NCI-H2081 treated with DMSO at 0.1 percent for 48 hours (cell line): ENCODE measurements around the gene SCAANT1.

Source experiments
- DNase-seq: peaks from one replicate; lab custom pipeline; 2025; lab: John Stamatoyannopoulos, UW

Gene SCAANT1

GRCh38 chr3:63900459-63900858 lies 11.7 kb downstream of the SCAANT1 start:
- no peak for DNase-seq

DNA sequence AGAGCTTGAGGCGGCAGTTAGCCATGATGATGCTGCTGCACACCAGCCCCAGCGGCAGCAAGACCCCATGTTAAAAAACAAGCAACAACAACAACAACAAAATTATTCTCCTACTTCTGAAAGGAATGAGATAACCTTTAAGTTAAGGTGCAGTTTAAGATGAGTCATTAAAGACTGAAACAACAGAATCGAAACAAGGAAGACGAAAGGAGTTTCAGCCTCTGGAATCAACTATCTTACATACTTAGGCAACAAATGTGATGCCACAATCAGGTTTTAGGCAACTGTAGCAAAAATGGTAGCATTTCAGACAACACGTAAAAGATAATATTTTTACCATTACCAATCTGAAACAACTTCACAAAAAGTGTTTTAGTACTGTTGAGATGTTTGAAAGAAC lies 12.2 kb downstream of the SCAANT1 start:
- no peak for DNase-seq

DNA sequence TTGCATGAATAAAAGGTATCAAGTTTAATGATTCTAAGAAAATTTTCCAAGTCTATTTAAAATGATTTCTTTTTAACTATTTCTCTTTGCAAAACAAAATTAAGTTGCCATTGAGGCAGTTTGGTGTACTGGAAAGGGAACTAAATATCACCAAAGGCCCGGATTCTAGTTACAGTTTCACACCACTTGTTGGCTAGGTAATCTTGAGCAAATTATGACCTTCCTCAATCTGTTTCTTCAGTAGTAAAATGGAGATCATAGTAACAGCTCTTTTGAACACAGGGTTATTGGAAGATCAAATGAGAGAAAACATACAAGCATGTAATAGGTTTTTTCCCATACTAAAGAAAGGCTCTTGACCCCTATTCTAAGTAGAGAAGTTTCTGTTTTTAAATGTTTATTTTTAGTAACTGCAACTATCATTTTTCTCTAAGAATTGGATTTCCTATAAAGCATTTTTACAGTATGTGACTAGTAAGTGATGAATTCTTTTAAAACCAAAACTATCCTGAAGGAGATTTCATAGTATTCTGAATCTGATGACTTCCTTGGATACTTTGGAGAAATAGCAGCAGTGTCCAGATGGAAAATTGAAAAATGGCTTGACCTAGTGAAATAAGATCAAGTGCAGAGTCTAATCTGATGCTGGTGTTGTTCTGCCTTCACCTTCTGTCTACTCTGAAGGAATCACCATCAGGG lies 15.7 kb downstream of the SCAANT1 start:
- no peak for DNase-seq

- no peak for DNase-seq
Measured at GRCh38 chr3:63895422-63896189, 16.6 kb downstream of the SCAANT1 start.

GRCh38 chr3:63892773-63893352 lies 19.3 kb downstream of the SCAANT1 start:
- no peak for DNase-seq

DNA sequence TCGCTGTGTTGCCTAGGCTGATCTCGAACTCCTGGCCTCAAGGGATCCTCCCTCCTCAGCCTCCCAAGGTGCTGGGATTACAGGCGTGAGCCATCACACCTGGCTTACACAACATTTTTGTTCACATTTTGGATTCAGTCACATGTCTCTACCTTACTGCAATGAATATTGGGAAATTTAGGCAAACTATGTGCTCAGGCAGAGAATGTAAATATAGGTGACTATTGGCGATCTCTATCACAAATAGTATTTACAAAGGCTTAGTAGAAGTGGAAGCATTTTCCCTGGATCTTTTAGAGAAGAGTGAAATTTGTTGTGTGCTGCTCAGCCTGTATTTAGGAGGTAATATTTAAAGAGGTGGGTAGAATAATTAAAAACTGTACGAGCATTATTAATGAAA lies 20.7 kb downstream of the SCAANT1 start:
- DNase-seq = no peak

DNA sequence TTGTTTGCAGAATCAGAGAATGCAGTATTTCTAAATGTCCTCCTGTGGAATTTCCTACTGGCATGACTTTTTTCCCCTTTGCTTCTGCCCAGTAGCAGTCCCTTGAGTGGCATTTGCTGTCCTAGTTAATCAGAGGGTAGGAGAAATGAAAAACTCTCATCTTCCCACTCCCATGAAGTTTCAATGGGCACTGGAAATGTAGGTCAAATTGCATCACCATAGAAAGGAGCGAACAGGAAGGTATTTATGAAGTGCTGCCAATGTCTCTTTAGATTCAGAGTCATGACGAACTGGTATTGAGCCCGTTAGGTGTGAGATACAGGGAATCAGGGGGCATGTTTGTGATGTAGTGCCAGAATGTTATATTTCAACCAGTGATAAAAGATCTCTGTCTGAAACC lies 25.3 kb downstream of the SCAANT1 start:
- no peak for DNase-seq

DNA sequence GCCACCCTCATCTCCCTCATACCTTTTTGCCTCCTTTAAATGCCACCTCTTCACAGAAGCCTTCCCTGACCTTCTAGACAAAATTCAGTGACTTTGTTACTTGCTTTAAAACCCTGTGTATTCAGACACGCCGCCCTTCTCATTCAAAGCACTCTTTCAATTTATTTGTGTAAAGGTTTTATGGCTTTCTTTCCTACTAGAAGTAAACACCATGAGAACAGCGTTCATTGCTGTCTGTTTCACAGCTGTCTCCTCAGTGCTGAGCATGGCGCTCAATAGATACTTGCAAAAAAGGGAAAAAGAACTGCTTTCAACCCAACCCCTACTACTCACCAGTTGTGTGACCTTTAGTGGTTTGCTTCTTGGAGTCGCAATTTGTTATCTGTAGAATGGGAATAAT lies 31.5 kb downstream of the SCAANT1 start:
- DNase-seq = no peak

DNA sequence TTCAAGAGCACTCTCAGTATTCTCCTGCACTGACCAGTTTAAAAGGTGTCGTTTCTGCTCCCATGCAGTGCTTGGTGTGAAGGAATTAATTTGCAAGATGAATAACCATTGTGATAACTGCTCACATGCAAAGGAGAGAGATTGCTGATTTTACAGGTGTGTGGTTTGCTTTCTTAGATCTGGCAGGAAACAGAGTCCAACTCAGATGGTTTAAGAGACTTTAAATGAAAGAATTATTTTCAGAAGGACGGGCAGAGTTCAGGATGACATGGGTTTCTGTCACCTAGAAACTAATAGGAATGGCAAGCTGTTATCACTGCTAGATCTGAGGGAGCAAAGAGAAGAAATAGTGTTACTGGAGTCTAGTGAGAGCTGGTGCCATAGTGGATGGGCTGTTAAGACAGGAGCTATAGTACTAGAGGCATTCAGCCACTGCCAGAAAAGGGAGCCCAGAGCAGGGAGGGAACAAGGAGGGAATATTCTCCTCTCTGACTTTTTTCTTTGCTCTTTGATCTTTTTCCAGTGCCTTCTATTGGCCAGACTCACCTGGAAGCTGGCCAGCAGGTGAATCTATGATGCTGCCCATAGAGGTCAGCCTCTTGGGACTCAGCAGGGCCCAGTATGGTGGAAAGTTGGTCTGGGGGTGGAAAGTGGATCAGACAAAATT lies 33.7 kb downstream of the SCAANT1 start:
- DNase-seq = no peak

GRCh38 chr3:63877737-63878393 lies 34.3 kb downstream of the SCAANT1 start:
- no peak for DNase-seq

- no peak for DNase-seq
Measured at GRCh38 chr3:63876260-63876659, 35.9 kb downstream of the SCAANT1 start.

DNA sequence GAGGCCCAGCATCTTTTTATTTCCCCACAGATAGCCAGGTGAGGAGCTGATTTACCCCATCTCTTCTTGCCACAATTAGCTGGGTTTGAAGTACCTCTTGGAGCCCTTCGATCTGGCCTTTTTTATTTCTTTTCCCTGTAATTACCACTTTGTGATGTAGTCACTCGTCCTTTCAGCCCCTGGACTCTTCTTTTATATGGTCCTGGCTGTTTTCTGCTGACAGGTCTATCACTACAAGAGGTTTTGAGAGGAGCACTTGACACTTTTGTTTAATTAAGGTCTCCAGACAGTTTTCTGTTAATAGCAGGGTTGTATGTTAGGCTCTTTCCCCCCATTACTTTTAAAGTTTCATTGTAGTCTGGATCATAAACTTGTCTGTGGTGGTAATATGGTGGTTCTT lies 36.7 kb downstream of the SCAANT1 start:
- no peak for DNase-seq

GRCh38 chr3:63874769-63875168 lies 37.4 kb downstream of the SCAANT1 start:
- DNase-seq = no peak

DNA sequence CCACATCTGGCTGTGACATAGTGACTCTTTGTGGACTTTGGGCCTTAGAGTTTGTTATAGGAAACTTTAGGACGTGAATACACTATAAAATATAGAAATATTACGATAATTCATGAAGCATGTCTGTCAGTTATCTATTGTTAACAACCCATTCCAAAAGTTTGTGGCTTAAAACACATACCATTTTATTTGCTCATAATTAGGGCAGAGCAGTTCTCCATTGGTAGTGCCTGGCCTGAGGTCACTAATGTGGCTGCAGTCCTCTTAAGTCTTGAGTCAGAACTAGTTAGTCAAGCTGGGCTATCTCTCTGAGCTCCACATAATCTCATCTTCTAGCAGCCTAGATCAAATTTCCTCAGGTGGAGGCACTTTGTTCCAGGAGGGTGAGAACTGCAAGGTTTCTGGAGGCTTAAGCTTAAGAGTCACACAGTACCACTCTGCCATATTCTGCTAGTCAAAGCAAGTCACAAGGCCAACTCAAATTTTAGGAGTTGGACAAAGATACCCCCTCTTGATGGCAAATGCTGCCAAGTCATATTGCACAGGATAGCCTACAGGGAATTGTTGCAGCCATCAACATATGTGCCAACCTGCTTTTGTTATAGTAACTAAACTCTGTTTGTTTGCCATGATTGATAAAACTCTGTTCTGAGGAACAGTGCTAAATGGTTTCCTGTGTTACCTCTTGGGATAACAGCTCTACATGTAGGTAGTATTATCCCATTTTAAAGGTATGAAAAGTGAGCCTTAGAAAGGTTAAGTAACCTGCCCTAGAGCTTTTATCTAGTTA lies 39.9 kb downstream of the SCAANT1 start:
- no peak for DNase-seq

DNA sequence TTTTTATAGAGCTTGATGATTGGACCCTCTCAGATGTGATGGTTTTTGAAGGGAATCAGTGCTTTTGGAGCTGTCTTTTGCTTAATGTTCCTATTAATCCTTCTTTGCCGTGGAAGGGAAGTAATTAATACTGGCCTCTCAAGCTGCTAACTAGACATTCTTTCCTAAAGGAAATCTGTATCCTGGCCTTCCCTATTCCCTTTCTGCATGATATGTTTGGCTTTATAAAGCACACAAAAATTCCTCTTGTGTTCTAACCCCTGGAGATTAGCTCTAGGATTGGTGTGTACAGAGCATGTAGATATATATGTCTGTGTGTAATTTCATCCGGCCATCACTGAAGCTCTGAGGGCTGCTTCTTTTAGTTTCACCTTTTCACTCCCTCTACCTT lies 41.6 kb downstream of the SCAANT1 start:
- DNase-seq = no peak

- no peak for DNase-seq
Measured at GRCh38 chr3:63869940-63870614, 42.1 kb downstream of the SCAANT1 start.

GRCh38 chr3:63867225-63867624 lies 45.0 kb downstream of the SCAANT1 start:
- DNase-seq = no peak

DNA sequence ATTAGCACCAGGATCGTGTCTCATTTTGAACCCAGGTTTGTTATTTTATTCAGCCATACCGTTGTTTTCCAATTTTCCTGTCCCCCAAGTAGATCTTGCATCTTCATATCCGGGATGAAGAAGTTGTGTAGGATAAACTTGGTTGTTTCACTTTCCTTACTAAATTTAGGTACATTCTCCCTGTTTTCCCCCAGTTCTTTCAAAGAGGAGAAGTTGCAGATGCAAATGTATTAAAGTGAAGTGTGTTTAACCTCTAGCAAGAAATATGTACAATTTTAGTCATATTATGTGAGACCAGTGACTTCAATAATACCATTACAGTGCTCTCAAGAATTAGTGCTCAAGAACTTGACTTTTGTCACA lies 47.2 kb downstream of the SCAANT1 start:
- DNase-seq = no peak

- DNase-seq = no peak
Measured at GRCh38 chr3:63864008-63864964, 47.9 kb downstream of the SCAANT1 start.
